RPMI8226 (cell line): ENCODE data around the gene ADORA1.

Experiments used
- DNase-seq: peaks from one replicate; pipeline ENCODE4 v3.0.0-alpha.2; 2015

Gene ADORA1

DNA sequence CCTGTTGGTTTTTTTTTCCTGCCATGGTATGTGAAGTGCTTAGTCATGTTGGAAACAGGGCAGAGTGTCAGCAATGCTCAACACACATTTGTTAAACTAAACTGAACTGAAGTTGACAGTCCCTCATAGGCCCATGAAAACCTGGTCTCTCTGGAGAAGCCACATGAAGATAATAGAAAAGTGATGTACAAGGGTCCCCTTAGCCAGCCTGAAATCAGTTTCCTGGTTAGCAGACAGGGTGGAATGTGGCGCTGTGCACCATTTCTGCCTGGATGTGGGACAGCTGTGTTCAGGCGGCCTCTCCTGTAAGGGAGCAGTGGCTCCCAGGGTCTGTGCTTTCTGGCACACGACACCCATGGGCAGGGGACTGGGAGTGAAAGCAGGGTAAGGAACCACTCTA is 68.8 kb downstream of the ADORA1 start:
- DNase-seq, result no peak

DNA sequence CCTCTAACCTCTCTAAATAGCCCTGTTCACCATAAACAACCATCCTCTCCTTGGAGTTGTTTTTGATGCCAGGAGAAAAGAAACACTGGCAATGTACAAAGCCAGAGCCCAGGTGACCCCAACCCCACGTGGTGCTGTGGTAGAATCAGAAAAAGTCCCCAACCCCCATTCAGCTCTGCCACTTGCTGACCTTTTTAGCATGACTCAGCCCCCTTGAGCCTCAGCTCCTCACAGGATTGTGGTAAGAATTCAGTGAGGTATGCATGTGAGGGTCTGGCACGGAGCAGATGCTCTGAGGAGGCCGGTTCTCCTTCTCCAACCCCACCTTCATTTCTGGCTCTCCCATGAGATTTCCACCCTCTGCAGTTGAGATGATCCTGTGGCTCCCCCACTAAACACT is 70.1 kb downstream of the ADORA1 start:
- peak; percentile 62 for DNase-seq

- DNase-seq, result no peak
These were observed 71.5 kb downstream of the ADORA1 start for GRCh38 chr1:203199002-203199401.

DNA sequence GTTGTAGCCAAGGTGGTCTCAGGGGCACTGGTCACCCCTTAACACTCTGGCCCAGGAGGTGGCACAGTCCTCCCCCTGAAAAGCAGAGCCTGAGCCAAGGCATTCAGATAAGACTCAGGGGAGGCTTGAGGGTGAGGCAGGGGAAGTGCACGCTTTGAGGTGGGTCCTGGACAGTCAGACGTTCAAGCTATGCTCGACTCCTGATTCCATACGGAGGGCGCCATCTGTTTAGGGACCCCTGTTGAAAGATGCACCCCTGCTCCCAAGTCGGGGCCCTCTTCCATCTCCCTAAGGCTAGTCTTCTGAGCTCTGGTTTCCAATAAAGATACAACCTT is 71.9 kb downstream of the ADORA1 start:
- DNase-seq, result no peak

DNA sequence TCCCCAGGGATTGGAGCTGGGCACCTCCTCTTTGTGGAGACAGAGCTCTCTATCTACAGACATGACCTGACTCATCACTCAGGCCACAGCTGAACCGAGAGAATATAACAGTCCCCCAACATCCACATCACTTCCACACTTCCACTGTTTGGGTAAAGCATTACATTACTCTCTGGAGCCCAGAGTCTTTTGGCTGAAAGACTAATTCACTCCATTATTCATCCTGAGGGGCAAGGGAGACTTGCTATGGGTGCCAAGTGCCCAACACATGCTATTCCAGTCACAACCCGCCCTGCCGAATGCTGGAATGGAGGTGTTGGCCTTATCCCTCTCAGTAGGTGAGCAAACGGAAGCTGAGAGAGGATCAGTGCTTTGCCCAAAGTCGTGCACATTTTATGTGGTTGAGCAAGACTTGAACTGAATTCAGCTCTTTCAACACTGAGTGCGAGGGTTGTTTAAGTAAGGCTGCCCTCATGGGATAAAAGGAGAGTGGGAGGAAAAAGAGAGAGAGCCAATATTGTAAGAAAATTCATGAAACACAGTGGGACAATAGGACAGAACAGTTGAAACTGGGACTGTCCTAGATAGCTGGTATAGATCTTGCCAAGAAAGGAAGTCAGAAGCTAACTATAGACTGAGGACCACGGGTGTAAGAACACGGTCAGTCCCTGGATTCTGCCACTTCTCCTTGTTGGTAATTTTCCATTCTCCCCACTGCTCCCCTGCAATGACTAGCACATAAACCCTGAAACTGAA is 72.5 kb downstream of the ADORA1 start:
- DNase-seq, result no peak

DNA sequence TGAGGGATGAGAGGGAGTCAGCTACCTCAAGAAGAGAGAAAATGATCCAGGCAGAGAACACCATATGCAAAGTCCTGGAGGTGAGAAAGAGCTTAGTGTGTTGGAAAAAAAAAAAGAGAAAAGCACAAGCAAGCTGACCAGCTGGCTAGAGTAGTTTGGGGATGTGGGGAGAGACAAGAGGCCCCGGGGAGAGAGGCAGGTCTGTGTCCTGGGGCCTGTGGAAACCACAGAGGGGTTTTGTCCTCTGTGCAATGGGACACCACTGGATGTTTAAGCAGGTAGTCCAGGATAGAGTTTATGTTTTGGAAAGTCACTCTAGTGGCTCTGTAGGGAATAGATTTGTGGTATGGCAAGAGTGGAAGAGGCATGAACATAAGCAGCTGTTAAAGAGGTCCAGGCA is 73.4 kb downstream of the ADORA1 start:
- DNase-seq, result no peak

DNA sequence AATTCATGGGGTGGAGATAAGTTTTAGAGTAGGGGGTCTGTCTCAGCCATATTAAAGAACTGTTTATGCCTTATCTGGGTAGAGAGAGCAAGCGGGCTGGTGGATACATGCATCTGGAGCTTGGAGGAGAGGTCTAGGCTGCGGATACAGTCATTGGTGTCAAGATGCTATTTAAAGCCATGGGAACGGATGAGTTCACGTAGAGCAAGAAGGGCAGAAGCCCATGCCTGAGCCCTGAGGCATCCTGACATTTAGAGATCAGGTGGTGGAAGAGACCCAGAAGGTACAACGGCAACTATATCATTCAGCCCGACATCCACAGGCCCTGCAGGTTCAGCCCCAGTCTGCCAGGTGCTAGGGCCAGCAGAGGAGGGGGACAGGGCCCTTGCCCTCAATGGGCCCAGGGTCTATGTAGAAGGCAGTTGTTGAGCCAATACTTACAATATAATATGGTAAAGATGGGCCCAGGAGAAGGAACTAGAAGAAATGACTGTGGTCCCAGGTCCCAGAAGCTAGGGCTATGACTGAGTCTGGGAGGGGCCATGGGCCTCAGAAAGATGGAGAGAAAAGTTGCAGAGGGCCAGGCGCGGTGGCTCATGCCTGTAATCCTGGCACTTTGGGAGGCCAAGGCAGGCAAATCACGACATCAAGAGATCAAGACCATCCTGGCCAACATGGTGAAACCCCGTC is 74.1 kb downstream of the ADORA1 start:
- no peak for DNase-seq

- DNase-seq, result no peak
These were observed 75.1 kb downstream of the ADORA1 start for GRCh38 chr1:203202431-203203245.

- DNase-seq, result no peak
These were observed 77.2 kb downstream of the ADORA1 start for GRCh38 chr1:203204756-203205155.

DNA sequence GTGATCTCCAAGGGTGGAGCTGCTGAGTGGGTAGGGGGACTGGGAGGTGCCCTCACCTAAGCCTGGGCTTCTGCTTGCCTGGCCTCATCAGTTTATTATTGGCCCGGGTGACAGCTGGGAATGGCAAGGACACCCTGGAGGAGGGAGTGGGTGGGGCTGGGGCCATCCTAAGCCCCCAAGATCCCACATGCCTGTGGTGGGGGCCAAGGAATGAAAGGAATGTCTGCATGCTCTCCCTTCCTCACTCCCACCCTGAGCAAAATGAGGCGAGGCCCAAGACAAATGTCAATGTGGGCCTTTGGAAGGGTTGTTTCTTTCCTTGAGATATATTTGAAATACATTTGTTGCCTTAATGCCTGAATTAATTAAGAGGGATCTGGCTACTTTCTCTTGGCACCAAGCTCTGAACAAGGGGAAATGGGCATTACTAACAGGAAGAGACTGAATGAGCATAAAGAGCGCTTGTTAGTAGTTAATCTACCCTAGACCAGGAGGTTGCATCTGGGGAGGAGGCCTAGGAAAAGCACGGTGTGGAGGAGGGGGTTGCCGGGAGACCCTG is 78.7 kb downstream of the ADORA1 start:
- DNase-seq, result no peak

DNA sequence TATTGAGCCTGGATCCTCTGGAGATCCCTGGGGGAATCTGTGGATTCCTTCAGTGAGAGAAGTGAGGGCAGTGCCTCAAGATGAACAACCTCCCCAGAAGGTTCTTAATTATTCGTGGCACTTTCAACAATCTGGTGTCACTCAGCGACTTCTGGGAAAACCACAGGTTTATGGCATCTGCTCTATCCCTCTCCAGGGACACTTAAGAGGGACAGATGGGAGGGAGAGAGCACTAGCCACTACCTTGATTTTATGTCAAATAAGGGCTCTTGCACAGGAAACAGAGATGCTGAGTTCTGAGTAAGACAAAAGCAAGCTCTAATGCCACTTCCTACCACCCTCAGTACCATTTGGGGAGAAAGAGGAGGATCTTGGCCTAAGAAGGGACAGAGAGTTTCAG is 80.2 kb downstream of the ADORA1 start:
- DNase-seq, result no peak

GRCh38 chr1:203208181-203208580 is 80.7 kb downstream of the ADORA1 start:
- DNase-seq, result no peak

DNA sequence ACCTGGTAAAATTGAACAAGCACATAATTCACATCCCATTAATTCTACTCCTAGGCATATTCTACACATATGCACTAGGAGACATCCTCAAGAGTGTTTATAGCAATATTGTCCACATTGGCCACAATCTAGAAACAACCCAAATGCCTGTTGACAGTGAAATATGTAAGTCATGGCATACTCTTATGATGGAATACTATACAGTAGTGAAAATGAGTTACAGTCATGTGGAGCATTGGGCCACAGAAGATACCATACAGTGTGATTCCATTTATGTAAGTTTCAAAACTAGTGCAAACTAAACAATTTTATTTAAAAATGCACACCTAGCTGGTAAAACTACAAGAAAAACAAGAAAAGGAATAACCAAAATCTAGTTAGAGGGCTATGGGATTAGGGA is 82.8 kb downstream of the ADORA1 start:
- DNase-seq, result no peak

- no peak for DNase-seq
These were observed 83.5 kb downstream of the ADORA1 start for GRCh38 chr1:203210988-203211387.

DNA sequence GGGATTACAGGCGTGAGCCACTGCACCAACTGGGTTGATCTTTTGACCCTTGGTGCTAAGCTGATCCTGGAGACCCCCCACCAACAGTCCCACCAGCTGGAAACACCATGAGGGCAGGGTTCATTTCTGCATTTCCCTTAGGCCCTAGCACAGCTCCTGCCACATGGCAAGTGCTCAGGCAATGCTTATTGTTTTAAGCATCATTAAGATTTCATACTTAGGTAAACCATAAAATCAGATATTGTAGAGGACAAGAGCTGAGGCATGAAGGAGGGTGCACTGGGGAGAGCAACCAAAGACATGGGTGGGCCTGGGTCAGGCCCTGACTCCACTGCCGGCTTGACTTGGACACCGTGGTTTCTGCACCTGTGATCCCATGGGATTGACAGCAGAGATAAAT is 84.3 kb downstream of the ADORA1 start:
- no peak for DNase-seq

GRCh38 chr1:203213126-203213525 is 85.6 kb downstream of the ADORA1 start:
- DNase-seq, result no peak

DNA sequence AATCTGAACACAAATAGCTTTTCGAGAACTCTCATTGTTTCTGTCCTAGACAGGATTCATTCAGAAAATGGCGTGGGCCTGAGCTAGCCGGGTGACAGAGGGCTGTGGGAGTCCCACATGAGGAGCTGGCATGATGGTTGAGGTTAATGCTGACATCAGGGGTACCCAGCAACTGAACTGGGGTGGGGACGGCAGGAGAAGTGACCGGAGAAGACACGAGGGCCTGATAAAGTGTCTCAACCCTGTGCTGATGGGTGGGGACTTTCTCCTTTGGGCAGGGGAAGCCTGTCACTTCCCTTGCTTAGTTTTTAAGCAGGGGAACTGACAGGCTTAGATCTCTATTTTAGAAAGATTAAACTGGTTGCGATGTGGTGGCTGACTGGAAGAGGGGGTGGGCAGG is 87.3 kb downstream of the ADORA1 start:
- DNase-seq, result no peak

DNA sequence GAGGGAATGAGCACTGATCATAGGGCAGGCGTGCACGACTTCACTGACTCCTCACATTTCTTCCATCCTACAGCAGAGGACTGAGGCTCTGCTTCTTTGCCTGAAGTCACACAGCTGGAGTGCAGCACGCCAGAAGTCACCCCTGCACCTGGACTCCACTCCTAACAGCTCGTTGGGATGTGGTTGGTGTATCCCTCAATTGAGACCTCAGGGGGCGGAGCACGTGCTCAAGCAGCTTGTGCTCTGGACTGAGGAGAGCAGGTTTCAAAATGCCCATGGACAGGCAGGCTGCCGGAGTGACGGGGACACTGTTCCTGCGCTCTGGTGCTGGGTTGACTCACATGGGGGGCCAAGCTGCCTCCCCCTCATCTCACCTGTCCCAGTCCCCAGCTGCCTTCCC is 88.0 kb downstream of the ADORA1 start:
- peak; percentile 37 for DNase-seq

DNA sequence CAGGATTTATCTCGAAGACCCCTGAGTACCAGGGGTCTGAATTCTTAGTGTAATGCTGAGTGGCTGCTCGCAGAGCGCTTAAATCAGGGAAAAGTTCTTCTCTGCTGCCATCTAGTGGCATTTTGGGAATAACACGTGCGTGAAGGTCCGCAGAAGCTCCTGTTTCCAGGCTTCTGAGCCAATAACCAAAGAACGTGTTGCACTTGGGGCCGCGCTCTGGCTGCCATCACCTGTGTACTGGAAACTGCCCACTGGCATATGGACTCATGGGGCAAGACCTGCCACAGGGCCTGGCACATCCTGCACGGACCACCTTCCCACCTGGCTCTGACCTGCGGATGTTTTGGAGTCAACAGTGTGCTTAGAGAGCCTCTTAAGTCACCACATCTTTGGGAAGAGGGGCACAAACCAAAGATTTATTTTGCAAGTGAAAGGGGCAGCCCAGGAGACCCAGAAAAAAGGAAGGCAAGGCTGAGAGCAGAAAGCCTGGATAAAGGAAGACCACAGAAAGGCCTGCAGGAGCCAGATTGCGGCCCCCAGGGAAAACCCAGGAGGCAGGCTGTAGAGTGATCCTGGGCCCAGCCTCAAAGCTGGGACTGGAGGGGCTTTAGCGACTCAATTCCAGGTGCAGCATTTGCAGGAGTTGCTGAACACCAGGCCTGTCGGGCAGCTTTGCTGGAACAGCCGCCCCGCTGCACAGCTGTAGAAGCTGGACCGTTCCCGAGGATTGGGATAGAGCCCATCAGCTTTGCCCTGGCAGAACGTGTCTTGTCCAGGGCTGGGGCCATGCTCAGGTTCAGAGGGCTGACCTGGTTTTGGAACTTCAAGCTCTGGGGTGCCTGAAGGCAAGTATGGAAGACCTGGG is 89.0 kb downstream of the ADORA1 start:
- peak; percentile 82 for DNase-seq
